Small intestine (tissue), 7 donors: Measurements from ENCODE around the gene ZBTB18. TPM values are rescaled to one million over a fixed set of nuclear protein-coding genes. Genes with fewer than 3 reads are reported as not detected.

Experiments
- DNase-seq, 2 donors: peaks; one replicate each; pipeline versions ENCODE4 v3.0.0 to v3.0.0-alpha.2; 2013
- FAIRE-seq: peaks from 2 replicates; lab custom pipeline; 2012; peaks lifted over from hg19 to GRCh38; lab: Jason Lieb, UNC
- H3K27ac ChIP-seq, 3 donors: one replicate each; pipeline ENCODE4 v1.5.1; 2013; ENCODE audit warnings: low read length in 2 of 3, mild to moderate bottlenecking in 2 of 3, control low read depth in 1 of 3, inconsistent platforms in 1 of 3, low read depth in 1 of 3, moderate library complexity in 1 of 3
- H3K27me3 ChIP-seq, 3 donors: one replicate each; pipeline ENCODE4 v1.6.1; 2013; ENCODE audit warnings: low read length in 3 of 3, inconsistent platforms in 1 of 3; ENCODE audit not compliant: control insufficient read depth in 3 of 3, insufficient read depth in 3 of 3
- H3K36me3 ChIP-seq, 3 donors: one replicate each; pipeline ENCODE4 v1.6.1; 2013; ENCODE audit warnings: low read length in 3 of 3, inconsistent platforms in 1 of 3, low read depth in 1 of 3, mild to moderate bottlenecking in 1 of 3, moderate library complexity in 1 of 3; ENCODE audit not compliant: control insufficient read depth in 3 of 3, insufficient read depth in 2 of 3
- H3K4me1 ChIP-seq, 3 donors: one replicate each; pipeline ENCODE4 v1.6.1; 2013; ENCODE audit warnings: low read length in 2 of 3, inconsistent platforms in 1 of 3, low read depth in 1 of 3, mild to moderate bottlenecking in 1 of 3, moderate library complexity in 1 of 3; ENCODE audit not compliant: control insufficient read depth in 3 of 3, insufficient read depth in 2 of 3
- H3K4me3 ChIP-seq, 3 donors: one replicate each; pipeline ENCODE4 v1.5.1; 2013; ENCODE audit warnings: low read length in 3 of 3, control low read depth in 1 of 3, inconsistent platforms in 1 of 3, low read depth in 1 of 3, mild to moderate bottlenecking in 1 of 3, moderate library complexity in 1 of 3
- H3K9me3 ChIP-seq, 2 donors: one replicate each; pipeline ENCODE4 v1.6.1; 2013; ENCODE audit warnings: low read depth in 1 of 2, low read length in 1 of 2; ENCODE audit not compliant: control insufficient read depth in 2 of 2, insufficient read depth in 1 of 2
- WGBS, 3 donors: extraction: QIAGEN DNeasy Blood & Tissue Kit; methylation state at CpG; one replicate each; pipeline ENCODE4 v1.1.7; 2013; 5-methylcytosine and 5-hydroxymethylcytosine counted together
- polyA plus RNA-seq, 4 donors: library from polyadenylated mRNA; stranded (reverse) in 3 of 4; unstranded in 1 of 4; fragments of 200-250 nt in 3 of 4; fragments of 120-200 nt in 1 of 4; gene quantifications; one replicate each; pipeline versions ENCODE4 v1.2.1 to v1.2.3, GENCODE V29; 2013
- donor health status: healthy with polysubstance abuse.
- donor health status: control.
- donor health status: control.
- donor health status: Bipolar disorder and iron deficiency.
- donor health status: healthy.

ZBTB18 gene
- polyA plus RNA-seq, 4 donors: 6.2 to 18.4 (median 12.7) TPM

- no peak overlapping the region for H3K27ac ChIP-seq
- peaks cover 0 to 2% (median 0%) of the 10 kb centered on the region in 3 donors for H3K4me1 ChIP-seq
- DNase-seq: no peak
- peaks cover 0 to 4% (median 0%) of the 10 kb centered on the region in 3 donors for H3K27me3 ChIP-seq
- no peak overlapping the region for H3K4me3 ChIP-seq
- 82 to 92% (median 83%) methylated on average over 19 of the region's 19 CpGs for WGBS, 3 donors
- no peaks in the 10 kb centered on the region for H3K36me3 ChIP-seq
- peaks cover 0 to 9% of the 10 kb centered on the region in 2 donors for H3K9me3 ChIP-seq
- no peak for FAIRE-seq
These were observed 48.3 kb downstream of the ZBTB18 start for GRCh38 chr1:244099258-244099930.

- H3K27ac ChIP-seq: no peak overlapping the region
- no peak overlapping the region for H3K4me3 ChIP-seq
- peaks cover 0 to 9% of the 10 kb centered on the region in 2 donors for H3K9me3 ChIP-seq
- H3K27me3 ChIP-seq: peaks cover 0 to 4% (median 0%) of the 10 kb centered on the region in 3 donors
- 50 to 72% (median 69%) methylated on average over 5 of the region's 5 CpGs for WGBS, 3 donors
- H3K36me3 ChIP-seq: no peaks in the 10 kb centered on the region
- H3K4me1 ChIP-seq: peaks cover 0 to 2% (median 0%) of the 10 kb centered on the region in 3 donors
- DNase-seq (no peak), FAIRE-seq (no peak)
These were observed 49.2 kb downstream of the ZBTB18 start for GRCh38 chr1:244100276-244100675.

- Histone ChIP-seq H3K9me3 (peaks cover 0 to 9% of the 10 kb centered on the region in 2 donors), H3K4me1 (peaks cover 0 to 2% (median 0%) of the 10 kb centered on the region in 3 donors), H3K27ac (no peak overlapping the region), H3K36me3 (no peaks in the 10 kb centered on the region), H3K27me3 (peaks cover 0 to 4% (median 0%) of the 10 kb centered on the region in 3 donors), H3K4me3 (no peak overlapping the region)
- no peak for FAIRE-seq
- no peak for DNase-seq
- 43 to 84% (median 71%) methylated on average over 18 of the region's 18 CpGs for WGBS, 3 donors
These were observed 49.8 kb downstream of the ZBTB18 start for GRCh38 chr1:244100704-244101453.

- Histone ChIP-seq H3K9me3 (peaks cover 0 to 9% of the 10 kb centered on the region in 2 donors), H3K27me3 (peaks cover 0 to 4% (median 0%) of the 10 kb centered on the region in 3 donors), H3K4me1 (peaks cover 0 to 2% (median 0%) of the 10 kb centered on the region in 3 donors), H3K4me3 (no peak overlapping the region), H3K27ac (no peak overlapping the region), H3K36me3 (no peaks in the 10 kb centered on the region)
- WGBS, 3 donors: 89 to 93% (median 93%) methylated on average over 10 of the region's 10 CpGs
- FAIRE-seq (no peak), DNase-seq (no peak)
These were observed 51.0 kb downstream of the ZBTB18 start for GRCh38 chr1:244102046-244102445.

GRCh38 chr1:244102468-244102867, 51.4 kb downstream of the ZBTB18 start:
- 79 to 87% (median 83%) methylated on average over 14 of the region's 14 CpGs for WGBS, 3 donors
- Histone ChIP-seq H3K9me3 (peaks cover 0 to 9% of the 10 kb centered on the region in 2 donors), H3K4me1 (peaks cover 0 to 2% (median 0%) of the 10 kb centered on the region in 3 donors), H3K27me3 (peaks cover 0 to 4% (median 0%) of the 10 kb centered on the region in 3 donors), H3K4me3 (no peak overlapping the region), H3K27ac (no peak overlapping the region), H3K36me3 (no peaks in the 10 kb centered on the region)
- FAIRE-seq (no peak), DNase-seq (no peak)

- FAIRE-seq: no peak
- peaks cover 0 to 4% (median 0%) of the 10 kb centered on the region in 3 donors for H3K27me3 ChIP-seq
- peaks cover 0 to 2% of the 10 kb centered on the region in 2 donors for H3K9me3 ChIP-seq
- H3K4me1 ChIP-seq: peaks cover 0 to 2% (median 0%) of the 10 kb centered on the region in 3 donors
- H3K36me3 ChIP-seq: no peaks in the 10 kb centered on the region
- 36 to 73% (median 47%) methylated on average over 10 of the region's 10 CpGs for WGBS, 3 donors
- DNase-seq: peak; percentile 40 to 55
- no peak overlapping the region for H3K4me3 ChIP-seq
- no peak overlapping the region for H3K27ac ChIP-seq
These were observed 53.4 kb downstream of the ZBTB18 start for GRCh38 chr1:244104309-244105060.

GRCh38 chr1:244106176-244106575, 55.1 kb downstream of the ZBTB18 start:
- H3K27ac ChIP-seq: no peak overlapping the region
- no peaks in the 10 kb centered on the region for H3K36me3 ChIP-seq
- peaks cover 0 to 3% (median 0%) of the 10 kb centered on the region in 3 donors for H3K27me3 ChIP-seq
- H3K4me1 ChIP-seq: peaks cover 0 to 2% (median 0%) of the 10 kb centered on the region in 3 donors
- WGBS, 3 donors: 82 to 88% (median 83%) methylated on average over 3 of the region's 3 CpGs
- H3K4me3 ChIP-seq: no peak overlapping the region
- H3K9me3 ChIP-seq: no peaks in the 10 kb centered on the region
- FAIRE-seq (no peak), DNase-seq (no peak)
